Stimulated activated CD4-positive, alpha-beta T cell treated with anti-CD3 and anti-CD28 coated beads, Interleukin-15, amount 100 ng/mL, for 24 hours (primary cell): ENCODE data around the gene AAK1.
"Not testable (repeated sequence)": the region's sequence is repeated elsewhere in the genome, so short reads cannot be mapped to it uniquely, and the experiment has no call there.

ENCODE experiments used
- DNase-seq: peaks from one replicate; pipeline ENCODE4 v3.0.0-alpha.2; 2020

Gene AAK1

GRCh38 chr2:69592511-69592910, 51.0 kb downstream of the AAK1 start:
- DNase-seq = no peak

GRCh38 chr2:69589973-69590652, 53.4 kb downstream of the AAK1 start:
- DNase-seq = no peak

DNA sequence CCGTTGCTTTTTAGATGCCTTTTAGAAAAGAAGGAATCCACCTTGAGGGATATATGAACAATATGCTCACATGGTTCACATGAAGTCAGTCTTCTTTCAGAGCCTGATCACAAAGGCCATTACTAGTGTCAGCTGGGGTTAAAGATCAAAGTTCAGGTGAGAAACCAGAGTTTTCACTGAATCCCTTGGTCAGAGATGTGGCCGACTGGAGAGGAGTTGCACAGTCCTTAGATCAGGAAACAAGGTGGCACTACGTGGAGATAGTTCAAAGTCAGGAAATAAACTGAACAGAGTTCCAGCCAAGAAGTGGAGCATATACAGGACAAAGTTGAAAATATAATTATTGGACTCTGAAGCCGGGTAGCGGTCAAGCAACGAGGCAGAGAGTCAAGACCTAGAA, 54.6 kb downstream of the AAK1 start:
- DNase-seq = no peak

GRCh38 chr2:69588403-69588802, 55.1 kb downstream of the AAK1 start:
- DNase-seq = no peak

DNA sequence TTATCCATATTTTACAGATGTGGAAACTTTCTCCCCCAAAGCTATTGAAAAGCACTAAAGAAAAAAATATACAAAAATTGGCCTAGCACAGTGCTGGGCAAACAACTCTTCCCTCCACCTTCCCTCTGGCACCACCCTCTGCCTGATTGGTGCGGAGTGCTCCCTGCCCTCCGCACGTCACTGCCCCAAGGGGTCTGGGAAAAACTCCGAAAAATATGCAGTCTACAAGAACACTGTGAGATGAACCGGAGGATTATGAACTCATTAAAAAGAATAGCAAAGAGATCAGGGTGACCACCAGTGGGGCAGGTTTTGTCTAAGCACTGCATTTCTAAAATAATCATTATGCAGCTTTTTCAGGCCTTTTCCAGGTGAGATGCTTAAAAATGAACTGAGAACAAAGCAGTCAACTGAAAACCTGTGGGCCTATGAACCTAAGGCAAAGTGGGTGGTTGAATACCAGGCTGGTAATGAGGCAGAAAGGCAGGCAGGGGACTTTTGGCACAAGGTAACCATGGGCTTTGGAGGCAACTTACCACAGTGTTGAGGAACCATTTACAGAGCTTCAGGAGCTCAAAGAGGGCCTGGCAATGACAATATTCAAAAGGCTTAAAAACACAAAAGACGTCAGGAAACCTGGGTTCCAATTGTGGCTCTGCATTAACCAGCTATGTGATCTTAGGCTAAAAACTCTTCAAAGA, 57.5 kb downstream of the AAK1 start:
- no peak for DNase-seq

DNA sequence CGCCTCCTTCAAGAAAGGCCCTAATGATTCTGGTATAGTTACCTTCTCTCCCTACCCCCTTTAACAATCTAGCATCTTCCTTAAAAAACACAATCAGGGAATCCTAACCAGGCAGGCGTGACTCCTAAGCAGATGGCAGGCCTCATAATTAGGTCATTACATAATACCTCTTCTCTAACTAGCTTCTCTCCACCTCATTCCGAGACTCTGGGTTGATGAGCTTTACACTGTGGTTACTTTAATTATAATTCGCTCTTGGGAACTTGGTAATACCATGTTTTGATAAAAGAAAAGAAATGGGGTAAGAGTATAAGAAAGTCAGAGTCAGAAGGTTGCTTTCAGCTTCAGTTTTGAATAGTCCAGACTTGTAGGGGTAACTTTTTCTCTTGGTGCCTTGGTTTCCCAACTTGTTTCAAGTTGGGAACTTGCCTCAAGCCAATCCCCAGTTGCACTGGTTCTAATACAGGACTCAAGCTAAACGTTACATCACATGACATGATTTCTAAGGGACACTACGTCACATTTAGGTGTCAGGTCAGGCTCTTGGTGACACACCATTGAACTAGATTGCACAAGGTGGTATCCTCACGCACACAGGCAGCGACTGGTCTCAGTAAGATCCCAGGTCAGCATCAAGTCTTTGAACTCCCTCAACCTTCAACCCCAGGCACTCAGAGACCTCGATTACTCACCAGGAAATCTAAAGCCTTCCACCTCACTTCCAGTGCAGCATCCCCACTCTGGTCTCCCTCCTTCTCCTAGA, 59.2 kb downstream of the AAK1 start:
- no peak for DNase-seq

DNA sequence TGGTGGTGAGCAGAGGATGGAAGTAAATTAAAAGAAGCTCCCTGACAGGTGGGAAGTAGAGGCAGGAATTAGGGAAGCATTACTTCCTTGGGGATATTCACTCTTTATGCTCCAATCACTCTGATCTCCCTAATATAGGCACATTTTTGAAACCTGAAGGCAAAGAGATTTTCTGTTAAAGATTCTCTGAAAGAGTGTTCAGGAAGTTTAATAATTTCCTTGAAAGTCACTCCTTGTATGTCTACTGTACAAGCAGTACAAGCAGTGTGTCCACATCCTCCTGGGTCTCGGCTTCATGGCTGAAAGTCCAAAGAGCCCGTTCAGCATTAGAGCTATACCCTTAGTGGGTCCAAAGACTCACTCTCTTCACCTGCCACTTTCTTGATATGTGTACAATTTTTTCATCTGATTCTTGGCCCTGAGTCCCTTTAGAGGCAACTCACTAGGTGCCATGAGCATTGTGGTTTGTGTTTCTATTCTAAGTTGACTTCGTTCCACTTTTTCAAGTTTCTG, 60.2 kb downstream of the AAK1 start:
- no peak for DNase-seq

DNA sequence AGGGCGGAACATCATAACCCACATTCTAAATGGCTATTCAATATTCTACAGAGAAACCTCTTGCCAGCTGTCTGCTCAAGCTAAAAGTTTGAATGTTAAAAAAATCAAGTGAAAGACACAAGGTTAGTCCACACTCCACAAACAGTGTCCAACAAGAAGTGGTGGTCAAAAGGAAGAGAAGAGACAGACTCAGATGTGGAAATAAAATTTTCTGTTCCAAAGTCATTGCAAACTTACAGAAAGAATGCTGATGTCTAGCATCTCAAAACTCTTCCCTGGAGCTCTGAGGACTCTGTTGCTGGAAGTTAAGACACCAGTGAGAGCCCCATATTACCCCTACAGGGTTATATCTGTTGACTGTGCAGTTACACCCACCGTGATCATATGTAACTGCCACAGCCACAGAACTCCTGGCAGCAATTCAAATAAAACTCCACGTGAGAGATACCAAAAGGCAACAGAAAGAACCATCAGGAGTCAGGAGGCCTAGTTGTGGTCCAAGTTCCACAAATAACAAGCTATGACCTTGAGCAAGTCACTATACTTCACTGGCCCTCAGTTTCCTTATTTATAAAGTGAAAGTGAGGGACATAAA, 60.9 kb downstream of the AAK1 start:
- DNase-seq = no peak

DNA sequence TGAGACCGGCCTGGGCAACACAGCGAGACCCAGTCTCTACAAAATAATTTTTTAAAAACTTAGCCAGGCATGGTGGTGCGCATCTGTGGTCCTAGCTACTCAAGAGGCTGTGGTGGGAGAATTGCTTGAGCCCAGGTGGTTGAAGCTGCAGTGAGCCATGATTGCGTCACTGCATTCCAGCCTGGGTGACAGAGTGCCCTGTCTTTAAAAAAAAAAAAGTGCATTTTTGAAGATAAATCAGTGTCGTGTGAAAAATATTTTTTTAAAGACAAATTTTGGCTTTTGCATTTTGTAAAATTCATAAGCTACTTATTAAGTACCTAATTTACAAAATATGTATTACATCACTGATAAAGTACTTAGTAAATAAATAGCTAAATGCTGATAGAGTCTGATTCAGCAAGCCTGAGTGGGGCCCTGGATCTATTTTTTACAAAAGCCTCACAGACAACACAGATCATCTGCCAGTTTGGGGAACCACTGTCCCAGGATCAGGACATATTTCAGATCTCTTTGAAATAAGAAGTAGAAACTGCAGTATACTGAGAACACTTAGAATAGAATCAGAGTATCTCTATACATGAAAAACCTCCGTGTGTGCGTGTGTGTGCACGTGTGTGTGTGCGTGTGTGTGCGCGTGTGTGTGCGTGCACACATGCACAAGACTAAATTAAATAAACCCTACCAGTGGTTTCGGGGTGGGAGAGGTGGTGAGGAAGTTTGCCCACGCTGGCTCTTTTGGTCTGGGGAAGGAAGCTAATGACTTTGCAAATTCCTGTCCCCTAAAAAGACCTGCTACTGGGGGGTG, 61.6 kb downstream of the AAK1 start:
- no peak for DNase-seq

GRCh38 chr2:69580486-69580885, 63.1 kb downstream of the AAK1 start:
- DNase-seq = no peak

GRCh38 chr2:69579536-69579935, 64.0 kb downstream of the AAK1 start:
- DNase-seq = no peak

GRCh38 chr2:69578198-69578540, 65.4 kb downstream of the AAK1 start:
- no peak for DNase-seq

- no peak for DNase-seq
Observed at GRCh38 chr2:69577467-69578197, 65.9 kb downstream of the AAK1 start.

GRCh38 chr2:69576880-69577279, 66.7 kb downstream of the AAK1 start:
- no peak for DNase-seq

GRCh38 chr2:69575926-69576325, 67.6 kb downstream of the AAK1 start:
- no peak for DNase-seq

DNA sequence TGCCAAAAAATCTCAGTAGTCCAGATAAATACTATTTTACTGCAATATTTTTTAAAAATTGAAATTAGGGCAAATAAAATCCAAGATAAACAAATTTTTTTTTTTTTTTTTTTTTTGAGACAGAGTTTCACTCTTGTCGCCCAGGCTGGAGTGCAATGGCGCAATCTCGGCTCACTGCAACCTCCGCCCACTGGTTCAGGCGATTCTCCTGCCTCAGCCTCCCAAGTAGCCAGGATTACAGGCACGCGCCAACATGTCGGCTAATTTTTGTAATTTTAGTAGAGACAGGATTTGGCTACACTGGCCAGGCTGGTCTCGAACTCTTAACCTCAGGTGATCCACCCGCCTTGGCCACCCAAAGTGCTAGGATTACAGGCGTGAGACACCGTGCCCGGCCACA, 68.2 kb downstream of the AAK1 start:
- DNase-seq = not testable (repeated sequence)

GRCh38 chr2:69572641-69573040, 70.9 kb downstream of the AAK1 start:
- no peak for DNase-seq

GRCh38 chr2:69571189-69571588, 72.3 kb downstream of the AAK1 start:
- DNase-seq = no peak

- DNase-seq = no peak
Observed at GRCh38 chr2:69570474-69570873, 73.1 kb downstream of the AAK1 start.

- no peak for DNase-seq
Observed at GRCh38 chr2:69567909-69568300, 75.6 kb downstream of the AAK1 start.

- no peak for DNase-seq
Observed at GRCh38 chr2:69567157-69567908, 76.2 kb downstream of the AAK1 start.
